K562 (cell line): ENCODE measurements around the gene HAS3. TPM values are rescaled to one million over a fixed set of nuclear protein-coding genes. Genes with fewer than 3 reads are reported as not detected.
A peak's percentile ranks its signal among the peaks of the same experiment; 100 is the strongest.

Experiments
- ATAC-seq: fragments of 200-7000 bp; cut with Tn5 transposase; 3 replicates; pipeline ENCODE4 v1.9.1; 2020; ENCODE audit warnings: moderate library complexity
- BruUV-seq: library from RNA; stranded (reverse); fragments of 400-500 nt; replicated peaks from 2 replicates; lab custom pipeline; 2021; lab: Mats Ljungman, UMichigan
- CTCF ChIA-PET: fragments of 300-600 bp; formaldehyde crosslinking; extraction: SDS; loops from one replicate; lab custom pipeline; 2021; ENCODE audit warnings: low intra/inter-chr PET ratio; lab: Yijun Ruan, JAX
- POLR2A ChIA-PET: fragments of 300-600, 350-650 bp; sonication (Branson Sonifier 250); formaldehyde crosslinking; extraction: SDS; loops from one replicate; lab custom pipeline; 2021; ENCODE audit warnings: antibody characterized with exemption, inconsistent platforms; lab: Yijun Ruan, JAX
- DNase-seq, 4 experiments: peaks; one replicate each; pipeline versions ENCODE4 v3.0.0 to v3.0.0-alpha.2; 2011 to 2018; ENCODE audit warnings: low spot score in 3 of 4, mixed read lengths in 3 of 4; ENCODE audit errors: extremely low read depth in 1 of 4
- FAIRE-seq: peaks from 2 replicates; lab custom pipeline; 2011; peaks lifted over from hg19 to GRCh38; lab: Jason Lieb, UNC
- H2AFZ ChIP-seq: 2 replicates; pipeline ENCODE4 v1.6.0; 2011; ENCODE audit warnings: low read depth, low read length, control low read depth, inconsistent platforms
- H3K27ac ChIP-seq: fragments of 200-600 bp; 3 replicates; pipeline ENCODE4 v1.8.0; 2011; ENCODE audit warnings: low read depth, mild to moderate bottlenecking, control low read depth, inconsistent platforms, low read length, moderate library complexity, mixed read lengths; ENCODE audit errors: extremely low read depth
- H3K27me3 ChIP-seq, 2 experiments: fragments of 300-600 bp in 1 of 2; 2 replicates in 1 of 2; 3 replicates in 1 of 2; pipeline versions ENCODE4 v1.6.0 to v1.8.0; 2011; ENCODE audit warnings: inconsistent platforms in 2 of 2, low read length in 2 of 2, mild to moderate bottlenecking in 1 of 2, mixed read lengths in 1 of 2, moderate library complexity in 1 of 2; ENCODE audit not compliant: control insufficient read depth in 2 of 2, insufficient read depth in 2 of 2
- H3K36me3 ChIP-seq: fragments of 300-600 bp; 3 replicates; pipeline ENCODE4 v1.8.0; 2011; ENCODE audit warnings: mild to moderate bottlenecking, low read length, inconsistent platforms; ENCODE audit not compliant: control insufficient read depth, insufficient read depth
- H3K4me1 ChIP-seq, 2 experiments: fragments of 200-600 bp in 1 of 2; replicated peaks in 1 of 2; 2 replicates in 1 of 2; 3 replicates in 1 of 2; pipeline versions ENCODE4 v1.5.1 to v1.8.0; 2011; ENCODE audit warnings: inconsistent platforms in 2 of 2, low read length in 2 of 2, mild to moderate bottlenecking in 1 of 2, mixed read lengths in 1 of 2, moderate library complexity in 1 of 2; ENCODE audit not compliant: control insufficient read depth in 2 of 2, insufficient read depth in 2 of 2
- H3K4me2 ChIP-seq: 2 replicates; pipeline ENCODE4 v1.6.1; 2011; ENCODE audit warnings: low read length, control low read depth, inconsistent platforms, mixed read lengths; ENCODE audit not compliant: insufficient read depth
- H3K4me3 ChIP-seq: fragments of 200-600 bp; sonication (generic), shearing (Covaris generic); 2 replicates; pipeline ENCODE4 v1.5.1; 2016; ENCODE audit warnings: control low read depth, inconsistent platforms
- H3K79me2 ChIP-seq: fragments of 200-600 bp; 3 replicates; pipeline ENCODE4 v1.8.0; 2011; ENCODE audit warnings: low read length, inconsistent platforms; ENCODE audit not compliant: control insufficient read depth, insufficient read depth
- H3K9ac ChIP-seq, 2 experiments: 2 replicates each; pipeline versions ENCODE4 v1.6.0 to v1.6.1; 2011; ENCODE audit warnings: low read depth in 2 of 2, low read length in 2 of 2, control low read depth in 1 of 2, inconsistent platforms in 1 of 2, mild to moderate bottlenecking in 1 of 2, mixed read lengths in 1 of 2; ENCODE audit not compliant: insufficient read depth in 1 of 2
- H3K9me1 ChIP-seq: one replicate; pipeline ENCODE4 v1.6.0; 2011; ENCODE audit warnings: inconsistent platforms, mild to moderate bottlenecking, low read length, moderate library complexity; ENCODE audit not compliant: control insufficient read depth, insufficient read depth
- H3K9me3 ChIP-seq: replicated peaks from 2 replicates; pipeline ENCODE4 v1.5.1; 2011; ENCODE audit warnings: low read depth, low read length, inconsistent platforms; ENCODE audit not compliant: control insufficient read depth, insufficient read depth
- H4K20me1 ChIP-seq: replicated peaks from 2 replicates; pipeline ENCODE4 v1.6.1; 2011; ENCODE audit warnings: low read length, inconsistent platforms, mixed read lengths; ENCODE audit not compliant: control insufficient read depth, insufficient read depth
- CEBPZ ChIP-seq: fragments of 150-350 bp; IDR thresholded peaks from 2 replicates; pipeline ENCODE4 v1.6.1; 2014; ENCODE audit warnings: low read depth, mild to moderate bottlenecking, low read length, borderline replicate concordance
- CREBBP ChIP-seq: IDR thresholded peaks from one replicate; pipeline ENCODE4 v1.6.1; 2012; ENCODE audit warnings: low read depth, mild to moderate bottlenecking, control low read depth, inconsistent platforms, low read length
- CTCF ChIP-seq, 3 experiments: IDR thresholded peaks in 2 of 3; conservative IDR thresholded peaks in 1 of 3; 2 replicates each; pipeline ENCODE4 v1.5.1; 2011 to 2012; ENCODE audit warnings: low read length in 3 of 3, mild to moderate bottlenecking in 3 of 3, control low read depth in 2 of 3, improper control_type of control experiment in 1 of 3, inconsistent platforms in 1 of 3, low read depth in 1 of 3, mixed read lengths in 1 of 3, moderate library complexity in 1 of 3; ENCODE audit not compliant: insufficient read depth in 2 of 3
- JUN ChIP-seq, 2 experiments: sonication (generic) in 1 of 2; formaldehyde crosslinking in 1 of 2; IDR thresholded peaks; 2 replicates each; pipeline versions ENCODE4 v1.6.1 to v1.8.0; 2012 to 2022; ENCODE audit warnings: borderline replicate concordance in 2 of 2, mild to moderate bottlenecking in 2 of 2, improper control_type of control experiment in 1 of 2, low read depth in 1 of 2, low read length in 1 of 2, missing genetic modification reagents in 1 of 2
- KLF16 ChIP-seq: IDR thresholded peaks from 2 replicates; pipeline ENCODE4 v1.6.1; 2016; ENCODE audit warnings: antibody characterized with exemption
- PML ChIP-seq: IDR thresholded peaks from 2 replicates; pipeline ENCODE4 v1.6.1; 2012; ENCODE audit warnings: low read length, inconsistent platforms
- PURB ChIP-seq: sonication (generic); formaldehyde crosslinking; IDR thresholded peaks from 2 replicates; pipeline ENCODE4 v1.9.0; 2021; ENCODE audit warnings: low read depth, mild to moderate bottlenecking, missing genetic modification reagents
- RUNX1 ChIP-seq: sonication (generic); IDR thresholded peaks from 2 replicates; pipeline ENCODE4 v1.6.1; 2016; ENCODE audit warnings: antibody characterized with exemption, low read depth
- ZFP36 ChIP-seq: fragments of 150-350 bp; IDR thresholded peaks from 2 replicates; pipeline ENCODE4 v1.6.1; 2018; ENCODE audit warnings: low read length, low read depth; ENCODE audit not compliant: partially characterized antibody
- ZNF311 ChIP-seq: fragments of 250-450 bp; sonication (Bioruptor Pico); IDR thresholded peaks from 2 replicates; pipeline ENCODE4 v1.4.0; 2020; ENCODE audit warnings: mild to moderate bottlenecking, moderate library complexity
- ZNF347 ChIP-seq: fragments of 450-650 bp; formaldehyde crosslinking; IDR thresholded peaks from 2 replicates; pipeline ENCODE4 v1.4.0; 2020; ENCODE audit warnings: low read depth, mild to moderate bottlenecking, moderate library complexity
- WGBS: fragments of 100-300 bp; shearing (Covaris generic); methylation state at CpG from one replicate; pipeline ENCODE4 v1.1.6; 2016; ENCODE audit warnings: low coverage, mixed read lengths; ENCODE audit not compliant: insufficient coverage; ENCODE audit errors: missing lambda C conversion rate; 5-methylcytosine and 5-hydroxymethylcytosine counted together
- in situ Hi-C: fragments of 300-500 bp; cut with MboI; formaldehyde crosslinking; loops from 4 replicates; pipeline ENCODE4 v1.15.0; 2018; ENCODE audit warnings: inconsistent platforms, mixed read lengths
- intact Hi-C: fragments of 100-400 bp; cut with micrococcal nuclease; formaldehyde crosslinking; loops from 2 replicates; pipeline ENCODE4 v1.14.2; 2022
- polyA plus RNA-seq, 8 experiments: library from polyadenylated mRNA; depleted of rRNA in 4 of 8; stranded (reverse) in 5 of 8; unstranded in 3 of 8; fragments of >200 nt; fragmentation: Nextera tagmentation in 2 of 8; fragmentation: Illumina TruSeq in 1 of 8; extraction: Ambion mirVana in 2 of 8; extraction: Trizol in 1 of 8; gene quantifications; 2 replicates each; pipeline versions ENCODE4 v1.2.1 to v1.2.3, GENCODE V29; 2011 to 2014; ENCODE audit warnings: inconsistent platforms in 1 of 8, missing spikeins in 1 of 8
- total RNA-seq, 7 experiments: library from RNA; depleted of rRNA in 6 of 7; stranded (reverse); fragments of >200 nt in 6 of 7; fragmentation: Illumina TruSeq in 2 of 7; extraction: Trizol in 2 of 7; gene quantifications; 2 replicates each; pipeline versions ENCODE4 v1.2.1 to v1.2.3, GENCODE V29; 2011 to 2021; ENCODE audit warnings: low replicate concordance in 1 of 7

Gene HAS3
- total and polyA plus RNA-seq, 9 of the 15 experiments (the other 6 are each of a cell fraction or from before 2014, with no cell fraction given), result 0.04 to 0.33 (median 0.13) TPM; not detected in 1

- TF ChIP-seq PML (no peak), KLF16 (no peak), CEBPZ (no peak), PURB (CRISPR knock-in tag) (no peak), ZNF311 (CRISPR knock-in tag) (no peak)
Observed at GRCh38 chr16:69141936-69142335, 36.5 kb downstream of the HAS3 start (continued).

- Histone ChIP-seq H3K36me3 (peaks cover 85% of the 10 kb centered on the region), H3K9me1 (peaks cover 4% of the 10 kb centered on the region), H3K79me2 (peaks cover 36% of the 10 kb centered on the region), H3K4me3 (no peak overlapping the region), H3K27me3 (no peaks in the 10 kb centered on the region), H3K9me3 (no peaks in the 10 kb centered on the region), H3K4me2 (no peak overlapping the region), H2AFZ (no peak overlapping the region), H3K9ac (no peak overlapping the region), H3K4me1 (no peaks in the 10 kb centered on the region), H4K20me1 (no peaks in the 10 kb centered on the region), H3K27ac (no peak overlapping the region)
- no TSS peak for BruUV-seq
- in situ Hi-C loops (no loop called here), intact Hi-C loops (no loop called here)
- 88% methylated on average over 11 of the region's 11 CpGs for WGBS
- peak; percentile 80 for ATAC-seq
- peak; percentile 29 for FAIRE-seq
- CTCF ChIA-PET, result no interaction called here
- DNase-seq, result peak; percentile 17 to 41 (median 30)
- POLR2A ChIA-PET, result interaction anchor here (0.9 kb wide), 1 partner anchor 10 kb away, joined by 5 read pairs; no protein-coding TSS in a partner anchor
- TF ChIP-seq ZFP36 (no peak), CREBBP (no peak), JUN (IDR thresholded peaks at IDR 0.05; ENCODE audit: borderline replicate concordance, low read depth, low read length) (no peak), JUN (CRISPR knock-in tag; IDR thresholded peaks at IDR 0.05; ENCODE audit: borderline replicate concordance) (no peak), CTCF (IDR thresholded peaks at IDR 0.05 in 2 of 3, conservative IDR thresholded peaks at IDR 0.05 in 1 of 3; ENCODE audit: insufficient read depth in 2 of 3, low read depth in 1 of 3, low read length in 3 of 3) (peak; percentile 3 to 42 (median 6); a peak in 2 of 6 replicates), RUNX1 (no peak), ZNF347 (no peak)
- TF ChIP-seq, all 486 proteins: peak for 1
Observed at GRCh38 chr16:69143116-69143515, 37.7 kb downstream of the HAS3 start.
